ENCODE results near the gene LPP.
A peak's percentile ranks its signal among the peaks of the same experiment; 100 is the strongest.

LPP gene

DNA sequence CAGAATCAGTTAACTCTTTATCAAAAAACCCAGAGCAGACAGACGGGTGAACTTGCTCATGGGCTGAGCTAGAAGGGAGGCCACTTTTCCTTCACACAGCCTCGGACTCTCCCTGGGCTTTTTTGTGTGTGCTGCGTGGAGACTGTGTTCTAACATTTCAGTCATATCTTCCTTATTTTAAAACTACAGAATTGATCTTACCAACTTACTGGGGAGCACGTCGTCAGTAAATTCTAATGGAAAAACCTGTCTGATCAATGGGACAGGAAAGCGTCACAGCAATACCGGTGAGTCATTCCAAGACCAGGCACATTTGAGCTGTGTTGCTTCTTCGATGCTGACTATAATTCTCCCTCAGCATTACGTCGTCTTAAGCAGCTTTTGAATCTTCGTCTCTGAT is 145.1 kb downstream of the LPP start:
- DNase-seq (ENCODE audit: low read depth, low spot score): no peak

DNA sequence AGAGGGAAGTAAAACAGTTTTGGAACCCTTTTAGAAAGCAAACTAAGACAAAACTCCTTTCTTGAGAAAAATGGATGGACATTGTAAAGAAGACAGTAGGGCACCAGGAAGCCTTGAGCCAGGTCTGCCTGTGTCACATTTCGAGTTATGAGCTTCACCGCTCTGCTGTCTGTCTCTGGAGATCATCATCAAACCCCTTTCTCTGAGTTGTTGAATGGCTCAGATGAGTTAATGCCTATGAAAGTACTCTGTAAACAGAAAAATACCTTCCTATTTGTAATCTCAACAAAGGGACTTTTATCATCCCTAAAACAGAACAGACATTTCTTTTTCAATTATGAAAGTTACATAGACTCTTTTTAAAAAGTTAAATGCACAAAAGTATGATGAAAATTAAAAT is 145.8 kb downstream of the LPP start:
- no peak for DNase-seq (ENCODE audit: low read depth, low spot score)

DNA sequence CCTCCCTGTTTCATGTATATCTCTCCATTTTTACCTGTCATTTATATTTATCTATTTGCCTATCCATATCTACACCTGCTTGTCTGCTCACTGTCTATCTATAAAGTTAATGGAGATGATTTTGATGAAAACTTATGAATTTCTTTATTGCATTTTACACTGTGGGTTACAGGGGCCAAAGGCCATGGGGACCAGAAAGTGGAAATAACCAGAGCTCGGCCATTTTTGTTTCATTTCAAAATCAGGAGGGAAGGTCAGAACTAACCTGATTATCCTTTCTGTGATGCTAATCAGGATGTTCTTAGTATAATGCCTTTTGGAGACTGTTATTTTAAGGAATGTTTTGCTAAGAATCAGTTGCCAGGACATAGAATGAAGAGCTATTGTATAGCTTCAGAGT is 147.2 kb downstream of the LPP start:
- no peak for DNase-seq (ENCODE audit: low read depth, low spot score)

DNA sequence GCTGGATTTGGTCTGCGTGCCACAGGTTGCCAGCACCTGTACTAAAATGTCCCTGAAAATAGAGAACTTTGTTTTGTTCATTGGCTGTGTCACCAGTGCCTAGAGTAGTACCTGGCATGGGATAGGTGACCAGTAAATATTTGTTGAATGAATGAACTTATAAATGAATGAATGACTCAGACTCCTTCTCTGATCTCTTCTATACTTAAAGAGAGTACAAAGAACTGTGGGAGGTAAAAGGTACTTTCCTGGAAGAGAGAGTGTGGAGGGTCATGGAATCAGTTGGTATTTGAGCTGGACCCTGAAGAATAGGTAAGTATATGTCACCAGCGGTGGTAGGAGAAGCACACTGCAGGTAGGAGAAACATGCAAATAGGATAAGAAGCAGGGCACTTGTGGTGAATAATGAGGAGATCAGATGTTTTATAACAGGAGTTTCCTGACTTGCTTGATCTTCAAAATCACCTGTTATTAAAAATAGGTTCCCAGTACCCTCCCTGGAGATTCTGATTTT is 149.4 kb downstream of the LPP start:
- no peak for DNase-seq (ENCODE audit: low read depth, low spot score)

GRCh38 chr3:188303823-188304222 is 149.9 kb downstream of the LPP start:
- DNase-seq (ENCODE audit: low read depth, low spot score): no peak

GRCh38 chr3:188304501-188304900 is 150.5 kb downstream of the LPP start:
- DNase-seq (ENCODE audit: low read depth, low spot score): no peak

DNA sequence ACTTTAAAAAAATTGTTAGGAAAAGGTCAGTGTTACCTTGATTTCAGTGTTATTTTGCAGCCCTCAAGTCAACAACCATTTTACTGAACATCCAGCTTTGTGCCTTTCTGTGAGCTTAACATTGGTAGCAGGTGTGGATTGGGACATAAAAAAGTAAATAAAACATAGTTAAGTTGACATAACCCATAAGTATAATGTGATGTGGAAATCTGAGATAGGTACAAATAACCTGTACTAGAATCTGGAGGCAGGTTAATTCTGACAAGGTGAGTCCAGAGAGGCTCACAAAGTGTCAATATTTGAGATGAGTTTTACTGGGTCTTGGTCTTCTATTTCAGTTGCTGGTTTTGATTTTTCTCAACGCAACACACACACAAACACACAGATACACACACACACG is 151.3 kb downstream of the LPP start:
- DNase-seq (ENCODE audit: low read depth, low spot score): no peak

- DNase-seq (ENCODE audit: low read depth, low spot score): no peak
These were observed 152.6 kb downstream of the LPP start for GRCh38 chr3:188306435-188307005.

- no peak for DNase-seq (ENCODE audit: low read depth, low spot score)
These were observed 155.7 kb downstream of the LPP start for GRCh38 chr3:188309437-188310269.

DNA sequence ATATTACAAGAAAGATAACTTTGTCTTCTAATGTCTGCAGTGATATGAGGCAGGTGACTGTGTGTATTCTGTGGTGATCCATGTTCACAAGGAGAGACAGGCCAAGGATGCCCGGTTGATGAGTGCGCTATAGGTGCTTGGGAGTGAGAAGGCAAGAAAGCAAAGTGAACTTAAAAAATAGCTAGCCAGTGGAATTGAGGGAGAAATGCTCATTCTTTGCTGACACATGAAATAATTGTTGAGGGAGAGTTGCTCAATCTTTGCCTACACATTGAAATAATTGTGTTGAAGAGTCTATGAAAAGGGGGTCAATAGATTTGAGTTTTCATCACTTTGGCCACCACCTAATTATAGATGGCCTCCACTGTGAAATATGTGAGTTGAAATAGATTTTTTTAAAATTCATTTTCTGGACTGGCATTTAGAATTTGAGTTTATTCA is 156.3 kb downstream of the LPP start:
- DNase-seq (ENCODE audit: low read depth, low spot score): no peak

DNA sequence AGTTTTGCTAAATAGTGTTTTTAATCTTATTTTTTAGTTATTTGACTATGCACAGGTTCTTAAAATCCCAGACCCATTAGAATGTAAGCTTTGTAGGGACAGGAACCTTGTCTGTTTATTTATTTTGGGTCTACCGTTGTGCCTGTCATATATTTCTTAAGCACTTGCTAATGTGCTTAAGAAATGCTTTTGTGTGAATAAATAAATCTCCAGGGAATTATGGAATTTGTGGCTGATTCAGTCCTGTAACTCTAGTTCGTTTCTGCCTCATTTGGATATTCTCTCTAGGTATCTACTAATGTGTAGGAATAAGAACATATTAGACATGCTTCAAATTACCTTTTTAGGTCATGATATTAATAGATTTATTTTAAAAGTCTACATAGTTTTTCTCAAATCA is 161.6 kb downstream of the LPP start:
- DNase-seq (ENCODE audit: low read depth, low spot score): no peak

DNA sequence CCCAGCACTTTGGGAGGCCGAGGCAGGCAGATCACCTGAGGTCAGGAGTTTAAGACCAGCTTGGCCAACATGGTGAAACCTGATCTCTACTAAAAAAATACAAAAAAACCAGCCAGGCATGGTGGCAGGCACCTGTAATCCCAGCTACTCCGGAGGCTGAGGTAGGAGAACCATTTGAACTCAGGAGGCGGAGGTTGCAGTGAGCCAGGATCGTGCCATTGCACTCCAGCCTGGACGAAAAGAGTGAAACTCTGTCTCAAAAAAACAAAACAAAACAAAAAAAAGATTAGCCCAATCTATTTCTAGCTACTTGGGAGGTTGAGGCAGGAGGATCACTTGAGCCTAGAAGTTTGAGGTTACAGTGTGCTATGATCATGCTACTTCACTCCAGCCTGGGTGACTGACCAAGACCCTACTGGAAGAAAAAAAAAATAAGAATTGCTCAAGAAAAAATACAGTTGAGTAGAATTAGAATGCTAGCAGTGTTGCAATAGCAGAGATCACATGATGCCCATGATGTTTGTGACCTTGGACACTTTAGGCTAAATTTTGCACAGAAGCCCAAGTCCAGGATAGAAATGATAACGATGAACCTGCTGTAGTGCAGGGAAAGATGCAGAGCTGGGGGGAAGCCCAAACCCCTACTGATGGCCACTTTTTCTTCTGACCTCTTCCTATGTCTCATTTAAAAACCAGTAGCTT is 162.2 kb downstream of the LPP start:
- no peak for DNase-seq (ENCODE audit: low read depth, low spot score)

- no peak for DNase-seq (ENCODE audit: low read depth, low spot score)
These were observed 162.7 kb downstream of the LPP start for GRCh38 chr3:188316723-188317070.

GRCh38 chr3:188319569-188319968 is 165.6 kb downstream of the LPP start:
- no peak for DNase-seq (ENCODE audit: low read depth, low spot score)

DNA sequence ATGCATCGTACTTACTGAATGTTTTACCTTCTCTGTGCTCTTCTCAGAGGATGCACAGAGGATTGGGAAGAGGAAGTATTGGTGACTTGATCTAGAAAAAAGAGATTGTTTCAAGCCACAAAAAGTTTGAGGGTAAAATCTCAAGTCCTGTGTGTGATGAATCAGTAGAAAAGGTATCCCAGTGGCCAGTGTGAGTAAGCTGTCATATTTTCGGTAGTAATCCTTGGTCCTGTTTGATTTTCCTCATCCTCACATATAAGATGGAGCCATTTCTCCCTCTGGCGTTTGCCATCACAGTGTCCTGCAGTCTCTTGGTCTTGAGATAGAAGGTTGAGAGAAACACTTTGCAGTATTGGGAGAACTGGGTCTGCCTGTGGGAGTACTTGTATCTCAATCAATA is 166.8 kb downstream of the LPP start:
- DNase-seq (ENCODE audit: low read depth, low spot score): no peak

- no peak for DNase-seq (ENCODE audit: low read depth, low spot score)
These were observed 167.3 kb downstream of the LPP start for GRCh38 chr3:188321258-188321657.

DNA sequence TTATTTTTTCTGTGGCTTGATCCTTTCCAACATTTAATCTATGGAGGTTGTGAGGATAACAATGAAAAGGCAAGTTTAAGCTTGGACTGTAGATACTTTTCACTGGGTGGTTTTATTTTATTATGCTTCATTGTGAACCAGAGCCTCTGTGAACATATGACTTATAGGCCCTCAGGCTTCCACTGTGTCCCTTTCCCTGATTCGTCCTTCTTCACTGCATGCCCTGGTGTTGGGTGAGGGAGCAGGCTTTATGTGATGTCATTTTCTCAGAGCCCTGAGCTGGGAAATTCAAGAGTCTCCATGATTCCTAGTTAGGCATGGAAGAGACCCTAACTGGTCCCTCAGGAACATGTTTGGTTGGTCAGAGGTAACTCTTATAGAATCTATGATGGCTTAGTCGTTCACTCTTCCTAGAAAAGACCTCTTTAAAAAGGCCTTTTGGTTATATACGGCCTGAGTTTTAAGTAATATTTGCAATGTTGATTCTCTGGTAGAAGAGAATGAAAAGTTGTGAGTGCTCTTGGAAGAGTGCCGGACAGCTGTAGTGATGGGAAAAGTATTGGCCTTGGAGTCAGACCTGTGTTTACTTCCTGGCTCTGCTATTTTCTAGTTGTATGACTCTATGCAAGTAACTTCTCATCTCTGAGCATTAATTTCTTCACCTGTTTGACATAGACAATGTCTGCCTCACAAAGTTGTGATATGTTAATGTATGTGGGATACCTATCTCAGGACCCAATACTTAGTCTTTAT is 168.4 kb downstream of the LPP start:
- DNase-seq (ENCODE audit: low read depth, low spot score): no peak

DNA sequence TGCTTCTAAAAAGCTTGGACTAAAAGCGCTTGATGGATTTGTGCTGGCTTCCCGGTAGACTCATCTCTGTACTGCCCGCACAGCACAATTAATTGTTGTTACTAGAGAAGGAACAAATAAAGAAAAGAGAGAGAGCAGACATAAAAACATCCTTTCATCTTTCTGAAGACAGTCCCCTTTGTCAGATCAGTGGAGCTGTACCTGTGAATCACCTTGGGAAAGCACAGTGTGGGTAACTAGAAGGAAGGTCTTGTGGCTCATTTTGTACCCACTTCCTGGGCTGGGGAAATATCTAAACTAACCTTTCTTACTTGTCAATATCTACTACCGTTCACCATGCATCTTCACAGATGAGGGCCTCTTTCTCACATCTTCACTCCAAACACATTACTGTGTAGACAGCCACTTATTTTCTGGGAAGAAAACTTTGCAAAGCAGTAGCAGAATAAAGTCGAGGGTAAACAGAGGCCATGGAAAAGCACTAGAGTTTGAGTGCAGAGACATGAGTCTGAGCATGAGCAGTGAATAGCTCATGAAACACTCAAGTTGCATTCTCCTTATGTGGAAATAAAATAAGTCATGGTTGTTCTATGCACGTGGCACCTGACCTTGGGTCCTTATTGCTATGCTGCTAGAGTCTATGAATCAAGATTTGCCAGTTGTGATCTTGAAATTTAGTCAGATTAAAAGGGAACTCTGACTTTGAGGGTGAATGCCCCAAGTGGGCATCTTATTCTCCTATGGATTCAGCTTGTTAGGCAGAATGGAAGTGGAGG is 169.3 kb downstream of the LPP start:
- DNase-seq (ENCODE audit: low read depth, low spot score): peak; percentile 0

- no peak for DNase-seq (ENCODE audit: low read depth, low spot score)
These were observed 172.2 kb downstream of the LPP start for GRCh38 chr3:188326111-188326510.

GRCh38 chr3:188326968-188327367 is 173.0 kb downstream of the LPP start:
- DNase-seq (ENCODE audit: low read depth, low spot score): no peak

- no peak for DNase-seq (ENCODE audit: low read depth, low spot score)
These were observed 173.5 kb downstream of the LPP start for GRCh38 chr3:188327433-188327832.

All from activated naive CD8-positive, alpha-beta T cell treated with anti-CD3 and anti-CD28 coated beads, Interleukin-2, amount 50 U/mL, for 16 hours (primary cell).